Motor neuron (in vitro differentiated cells): ENCODE measurements around the gene PDE4B. TPM values are rescaled to one million over a fixed set of nuclear protein-coding genes. Genes with fewer than 3 reads are reported as not detected.

Experiments
- ATAC-seq, 8 experiments: fragments of 200-7000 bp; cut with Tn5 transposase; replicated peaks in 6 of 8; 2 replicates each; pipeline ENCODE4 v1.8.0; 2021; ENCODE audit warnings: mild to moderate bottlenecking in 8 of 8, moderate library complexity in 8 of 8
- H3K27ac ChIP-seq, 2 donors: fragments of 250-450 bp; sonication (Bioruptor Pico); 2 replicates each; pipeline ENCODE4 v1.9.0; 2021; ENCODE audit warnings: antibody characterized with exemption in 2 of 2, mild to moderate bottlenecking in 2 of 2, moderate library complexity in 1 of 2
- H3K4me1 ChIP-seq, 2 donors: fragments of 250-450 bp; sonication (Bioruptor Pico); replicated peaks in 1 of 2; 2 replicates each; pipeline ENCODE4 v1.6.1; 2021; ENCODE audit warnings: antibody characterized with exemption in 2 of 2, mild to moderate bottlenecking in 2 of 2, moderate library complexity in 1 of 2
- H3K4me3 ChIP-seq, 5 donors: fragments of 250-450 bp; sonication (Bioruptor Pico); 2 replicates each; pipeline ENCODE4 v1.9.0; 2021; ENCODE audit warnings: antibody characterized with exemption in 5 of 5, mild to moderate bottlenecking in 5 of 5, moderate library complexity in 4 of 5
- WGBS, 10 experiments: fragments of 450-650 bp; shearing (Covaris generic); methylation state at CpG; one replicate each; pipeline ENCODE4 v1.0.0; 2022; 5-methylcytosine and 5-hydroxymethylcytosine counted together
- in situ Hi-C, 9 experiments: fragments of 400-800 bp; cut with MboI; loops; one replicate each; pipeline ENCODE4 v1.15.0; 2021; ENCODE audit warnings: low sequenced_read_pairs in 9 of 9, low pct_unique_long_range_greater_than_20kb in 2 of 9; ENCODE audit not compliant: unreplicated experiment in 9 of 9
- total RNA-seq, 8 experiments: library from RNA; unstranded; fragments of 300-600 nt; gene quantifications; 2 replicates each; pipeline versions ENCODE4 v1.2.3 to v1.2.4, GENCODE V29; 2022

PDE4B gene
- total RNA-seq, 8 experiments from 2014 or later = 13.9 to 63.1 (median 43.3) TPM

DNA sequence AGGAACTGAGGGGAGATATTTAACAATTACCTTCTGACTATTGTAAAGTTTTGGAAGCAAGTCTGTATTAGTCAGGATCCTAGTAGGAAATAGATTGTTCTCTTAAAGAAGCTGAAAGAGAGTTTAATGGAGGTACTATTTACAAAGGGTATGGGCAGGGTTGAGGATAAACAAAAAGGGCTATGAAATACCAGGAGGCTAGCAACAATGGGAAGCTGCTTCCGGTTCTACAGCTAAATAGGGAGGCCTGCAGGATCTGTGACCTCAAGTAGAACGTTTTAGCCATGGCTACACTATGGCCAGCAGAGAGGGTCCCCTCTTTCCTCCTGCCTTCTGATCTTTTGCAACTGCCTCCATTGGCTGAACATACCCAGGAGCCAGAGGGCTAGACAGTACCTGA is 117.7 kb downstream of the PDE4B start:
- Histone ChIP-seq H3K27ac (no peak overlapping the region), H3K4me1 (peaks cover 16 to 20% of the 10 kb centered on the region in 2 donors), H3K4me3 (no peak overlapping the region)
- in situ Hi-C loops = no loop called here
- WGBS, 10 experiments = 33 to 100% (median 67%) methylated on average over 1 to 2 of the region's 2 CpGs; no CpG with 5 or more reads in 3 of the 10 experiments
- ATAC-seq = peak in 1 of 8 experiments; percentile 47

DNA sequence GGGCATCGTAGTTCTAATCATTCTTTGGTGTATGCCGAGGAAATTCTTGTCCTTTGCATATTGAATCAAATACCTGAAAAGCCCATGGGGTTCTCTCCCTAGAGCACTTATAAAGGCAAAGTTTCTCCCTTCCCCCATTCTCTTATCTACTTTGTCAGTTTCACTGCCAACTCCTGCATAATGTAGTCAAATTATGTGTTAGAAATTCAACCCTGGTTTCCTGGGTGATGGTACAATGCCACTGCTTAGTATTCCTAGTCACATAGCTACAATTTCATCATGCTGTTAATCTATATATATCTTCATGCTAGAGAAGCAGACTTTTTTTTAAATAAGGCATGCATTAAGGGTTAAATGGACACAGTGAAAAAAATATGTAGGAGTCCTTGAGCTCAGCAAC is 119.0 kb downstream of the PDE4B start:
- H3K4me1 ChIP-seq = peaks cover 16 to 20% of the 10 kb centered on the region in 2 donors
- in situ Hi-C loops = no loop called here
- no peak overlapping the region for H3K27ac ChIP-seq
- H3K4me3 ChIP-seq = no peak overlapping the region
- peak; percentile 33 to 95 (median 78) for ATAC-seq
- WGBS, 10 experiments = 0 to 83% (median 28%) methylated on average over 1 to 2 of the region's 2 CpGs; no CpG with 5 or more reads in 1 of the 10 experiments

DNA sequence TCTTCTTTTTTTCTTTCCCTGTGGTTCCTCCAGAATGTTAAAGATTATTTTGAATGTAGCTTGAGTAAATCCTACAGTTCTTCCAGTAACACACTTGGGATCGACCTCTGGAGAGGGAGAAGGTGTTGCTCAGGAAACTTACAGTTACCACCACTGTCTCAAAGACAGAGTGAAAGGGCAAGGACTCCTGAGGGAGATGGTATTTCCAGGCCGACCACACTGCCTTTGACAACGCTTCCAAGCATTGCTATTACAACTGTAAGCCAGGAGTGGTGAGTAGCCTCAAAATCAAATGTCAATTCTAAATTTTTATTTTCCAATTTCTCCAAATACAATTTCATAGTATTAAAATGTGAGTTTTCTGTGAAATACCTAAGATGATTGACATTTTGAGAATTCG is 125.9 kb downstream of the PDE4B start:
- WGBS, 10 experiments = 17 to 100% (median 80%) methylated on average over 1 to 4 of the region's 4 CpGs
- in situ Hi-C loops = no loop called here
- ATAC-seq = no peak
- Histone ChIP-seq H3K4me3 (no peak overlapping the region), H3K27ac (no peak overlapping the region), H3K4me1 (no peaks in the 10 kb centered on the region)

DNA sequence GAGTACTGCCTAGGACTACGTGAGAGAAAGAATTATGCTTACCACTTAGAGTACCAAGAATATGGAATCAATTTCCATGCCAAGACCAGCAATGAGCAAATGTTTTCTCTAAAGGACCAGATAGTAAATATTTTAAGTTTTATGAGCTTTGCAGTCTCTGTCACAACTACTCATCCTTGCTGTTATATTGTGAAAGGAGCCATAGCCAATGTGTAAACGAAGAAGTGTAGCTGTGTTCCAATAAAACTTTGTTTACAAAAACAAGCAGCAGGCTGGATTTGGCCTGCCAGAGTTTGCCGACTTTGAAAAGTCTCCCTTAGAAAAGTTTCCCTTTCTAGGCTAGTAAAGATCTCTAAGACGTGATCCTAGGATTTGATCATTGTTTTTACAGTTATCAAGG is 128.8 kb downstream of the PDE4B start:
- Histone ChIP-seq H3K4me1 (no peaks in the 10 kb centered on the region), H3K4me3 (no peak overlapping the region), H3K27ac (no peak overlapping the region)
- 8 to 86% (median 59%) methylated on average over 2 to 4 of the region's 4 CpGs for WGBS, 10 experiments
- ATAC-seq = no peak
- in situ Hi-C loops = no loop called here

DNA sequence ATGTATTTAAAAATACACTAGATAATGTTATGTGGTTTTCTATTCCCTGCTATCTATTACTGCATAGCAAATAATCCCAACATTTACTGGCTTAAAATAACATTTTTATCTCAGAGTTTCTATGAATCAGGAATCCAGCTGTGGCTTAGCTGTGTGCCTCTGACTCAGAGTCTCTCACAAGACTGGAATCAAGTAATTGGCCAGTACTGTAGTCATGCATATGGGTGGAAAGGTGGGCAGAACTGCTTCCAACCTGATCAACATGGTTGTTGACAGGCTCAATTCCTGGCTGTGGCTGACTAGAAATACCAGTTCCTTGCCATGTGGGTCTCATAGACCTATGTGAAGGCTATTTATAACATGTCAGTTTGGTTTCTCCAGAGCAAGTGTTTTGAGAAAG is 131.8 kb downstream of the PDE4B start:
- Histone ChIP-seq H3K4me3 (no peak overlapping the region), H3K27ac (no peak overlapping the region), H3K4me1 (no peaks in the 10 kb centered on the region)
- in situ Hi-C loops = no loop called here
- peak in 2 of 8 experiments; percentile 96 for ATAC-seq

DNA sequence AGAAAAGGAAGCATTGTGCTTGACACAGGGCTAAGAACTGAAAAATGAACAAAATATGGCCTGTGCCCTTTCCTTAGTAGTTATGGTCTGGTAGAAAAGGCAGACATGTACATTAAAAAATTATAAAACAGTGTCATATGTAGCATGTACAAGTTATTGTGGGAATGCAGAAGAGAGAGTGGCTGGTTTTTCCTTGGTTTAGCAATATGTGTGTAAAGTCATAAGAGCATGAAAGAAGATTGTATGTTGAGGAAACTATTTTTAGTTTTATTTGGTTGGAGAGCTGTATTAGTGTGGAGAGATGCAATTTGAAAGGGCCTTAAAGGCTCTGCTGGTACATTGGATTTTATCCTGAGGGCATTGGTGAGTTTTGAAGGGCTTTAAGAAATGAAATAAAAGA is 145.8 kb downstream of the PDE4B start:
- in situ Hi-C loops = loop anchor here in 4 of 9 experiments (25.0 kb wide), 4 partner anchors 226 to 524 kb away; no protein-coding TSS in a partner anchor
- no peak overlapping the region for H3K27ac ChIP-seq
- no peak overlapping the region for H3K4me3 ChIP-seq
- ATAC-seq = no peak
- peaks cover 0 to 7% of the 10 kb centered on the region in 2 donors for H3K4me1 ChIP-seq

DNA sequence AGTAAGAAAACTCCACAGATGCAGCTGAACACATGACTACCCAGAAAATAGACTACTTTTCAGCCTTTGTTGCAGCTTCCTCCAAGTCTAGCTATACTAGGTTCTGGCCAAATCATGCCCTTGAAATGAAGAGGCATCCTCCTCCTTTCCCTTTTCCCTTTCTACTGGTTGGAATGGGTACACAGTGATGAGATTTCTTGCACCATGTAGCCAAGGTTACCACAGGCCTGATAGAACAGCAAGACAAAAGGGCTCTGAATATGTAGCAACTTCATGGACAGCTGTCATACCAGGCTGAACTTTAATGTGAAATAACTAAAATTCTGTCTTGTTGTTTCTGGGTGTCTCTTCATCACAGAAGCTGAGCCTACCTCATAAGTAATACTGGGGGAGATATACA is 146.5 kb downstream of the PDE4B start:
- Histone ChIP-seq H3K4me1 (peaks cover 0 to 7% of the 10 kb centered on the region in 2 donors), H3K27ac (no peak overlapping the region), H3K4me3 (no peak overlapping the region)
- ATAC-seq = peak in 1 of 8 experiments; percentile 59
- in situ Hi-C loops = loop anchor here in 4 of 9 experiments (25.0 kb wide), 4 partner anchors 227 to 523 kb away; no protein-coding TSS in a partner anchor

DNA sequence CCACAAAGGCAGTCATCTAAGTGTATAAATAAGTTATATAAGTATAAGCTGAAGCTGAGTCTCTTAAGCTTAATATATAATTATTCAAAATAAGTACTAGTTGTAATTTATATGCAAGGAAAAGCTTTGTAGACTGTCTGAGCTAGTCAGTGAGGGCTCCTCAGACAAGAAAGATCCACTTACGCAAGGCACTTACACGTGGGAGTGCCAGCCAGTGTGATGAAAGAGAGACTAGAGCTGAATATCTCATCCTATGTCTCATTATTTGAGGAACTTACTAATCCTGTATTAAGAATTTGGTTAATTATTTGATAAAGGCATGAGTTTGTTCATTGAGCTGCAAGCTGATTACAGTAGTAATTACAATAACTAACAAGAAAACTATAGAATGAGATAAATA is 146.9 kb downstream of the PDE4B start:
- ATAC-seq = no peak
- no peak overlapping the region for H3K27ac ChIP-seq
- WGBS, 10 experiments = 17 to 100% (median 63%) methylated on average over 1 to 2 of the region's 2 CpGs; no CpG with 5 or more reads in 2 of the 10 experiments
- in situ Hi-C loops = loop anchor here in 4 of 9 experiments (10.0 to 25.0 kb wide), 5 partner anchors 225 to 523 kb away; no protein-coding TSS in a partner anchor
- H3K4me3 ChIP-seq = no peak overlapping the region
- H3K4me1 ChIP-seq = peaks cover 0 to 7% of the 10 kb centered on the region in 2 donors

DNA sequence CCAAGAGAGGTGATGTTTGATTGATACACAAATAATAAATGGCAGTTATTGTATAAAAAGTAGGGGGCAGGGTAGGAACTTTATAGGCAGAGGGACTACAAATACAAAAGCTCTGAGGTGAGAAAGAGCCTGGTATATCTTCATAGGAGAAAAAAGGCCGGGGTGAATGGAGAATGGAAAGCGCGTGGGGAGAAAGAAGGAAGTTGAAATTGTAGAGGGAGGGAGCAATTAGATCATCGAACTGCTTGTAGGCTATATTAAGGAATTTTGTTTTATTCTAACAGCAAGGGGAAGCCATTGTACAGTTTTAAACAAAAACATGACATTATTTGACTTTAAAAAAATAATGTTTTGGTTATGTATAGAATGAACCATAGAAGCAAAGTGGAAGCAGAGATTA is 147.4 kb downstream of the PDE4B start:
- 20 to 94% (median 82%) methylated on average over 1 to 4 of the region's 4 CpGs for WGBS, 10 experiments
- Histone ChIP-seq H3K4me3 (no peak overlapping the region), H3K27ac (no peak overlapping the region), H3K4me1 (peaks cover 0 to 7% of the 10 kb centered on the region in 2 donors)
- no peak for ATAC-seq
- in situ Hi-C loops = loop anchor here in 4 of 9 experiments (10.0 to 25.0 kb wide), 5 partner anchors 225 to 522 kb away; no protein-coding TSS in a partner anchor

DNA sequence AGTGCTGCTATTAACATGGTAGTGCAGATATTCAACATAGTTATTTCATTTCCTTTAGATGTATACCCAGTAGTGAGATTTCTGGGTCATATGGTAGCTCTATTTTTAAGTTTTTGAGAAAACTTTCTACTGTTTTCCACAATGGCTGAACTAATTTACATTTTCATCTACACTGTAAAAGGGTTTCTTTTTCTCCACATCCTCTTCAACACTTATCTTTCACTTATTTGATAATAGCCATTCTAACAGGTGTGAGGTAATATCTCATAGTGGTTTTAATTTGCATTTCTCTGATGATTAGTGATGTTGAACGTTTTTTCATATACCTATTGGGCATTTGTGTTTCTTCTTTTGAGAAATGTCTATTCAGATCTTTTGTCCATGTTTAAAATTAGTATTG is 149.8 kb downstream of the PDE4B start:
- 0 to 29% (median 7%) methylated on average over 1 of the region's 1 CpG; no CpG with 5 or more reads in 2 of the 10 experiments for WGBS, 10 experiments
- in situ Hi-C loops = loop anchor here in 4 of 9 experiments (10.0 to 25.0 kb wide), 5 partner anchors 228 to 520 kb away; no protein-coding TSS in a partner anchor

DNA sequence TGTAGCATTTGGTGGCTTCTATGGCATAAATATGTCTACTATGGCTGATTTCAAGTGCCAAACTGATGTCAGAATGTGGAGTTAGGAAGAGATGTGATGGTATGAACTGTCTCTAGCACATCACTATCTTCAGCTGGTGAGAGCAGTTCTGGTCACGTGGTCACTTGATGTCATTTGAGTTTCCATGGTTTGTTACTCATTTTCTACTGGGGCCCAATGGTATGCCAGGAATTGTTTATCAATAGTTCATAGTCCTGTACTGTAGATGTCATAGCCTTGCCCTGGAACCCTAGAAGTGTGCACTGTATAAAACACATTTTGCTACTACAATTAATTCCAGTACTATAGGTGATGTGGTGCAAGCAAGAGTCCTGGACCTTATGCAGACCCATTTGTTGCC is 153.7 kb downstream of the PDE4B start:
- 0 to 78% (median 40%) methylated on average over 1 of the region's 1 CpG; no CpG with 5 or more reads in 5 of the 10 experiments for WGBS, 10 experiments
- no peak overlapping the region for H3K4me3 ChIP-seq
- ATAC-seq = no peak
- H3K4me1 ChIP-seq = no peaks in the 10 kb centered on the region
- in situ Hi-C loops = loop anchor here in 4 of 9 experiments (10.0 to 25.0 kb wide), 5 partner anchors 232 to 516 kb away; no protein-coding TSS in a partner anchor
- H3K27ac ChIP-seq = no peak overlapping the region

More for the DNA sequence above, 149.8 kb downstream of the PDE4B start:
- H3K27ac ChIP-seq = no peak overlapping the region
- peaks cover 0 to 3% of the 10 kb centered on the region in 2 donors for H3K4me1 ChIP-seq
- no peak for ATAC-seq
- H3K4me3 ChIP-seq = no peak overlapping the region

DNA sequence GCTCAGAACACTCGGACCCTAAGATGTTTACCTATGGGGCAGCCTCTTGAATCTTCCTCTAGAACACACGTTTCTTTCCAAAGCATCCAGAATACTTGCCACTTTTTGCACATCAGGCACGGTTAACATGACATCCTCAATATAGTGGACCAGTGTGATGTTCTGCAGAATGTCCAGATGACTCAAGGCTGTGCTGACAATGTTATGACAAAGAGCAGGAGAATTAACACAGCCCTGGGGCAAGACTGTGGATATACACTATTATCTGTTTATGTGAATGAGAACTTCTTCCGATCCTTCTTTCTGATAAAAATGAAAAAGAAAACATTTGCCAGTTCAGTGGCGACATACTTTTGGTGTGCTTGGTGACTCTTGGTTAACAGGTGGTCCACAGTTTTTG is 154.3 kb downstream of the PDE4B start:
- H3K27ac ChIP-seq = no peak overlapping the region
- WGBS, 10 experiments = 25 to 100% (median 85%) methylated on average over 1 to 5 of the region's 5 CpGs; no CpG with 5 or more reads in 2 of the 10 experiments
- H3K4me1 ChIP-seq = no peaks in the 10 kb centered on the region
- in situ Hi-C loops = loop anchor here in 4 of 9 experiments (10.0 to 25.0 kb wide), 5 partner anchors 232 to 515 kb away; no protein-coding TSS in a partner anchor
- no peak overlapping the region for H3K4me3 ChIP-seq
- peak in 2 of 8 experiments; percentile 11 to 54 for ATAC-seq

DNA sequence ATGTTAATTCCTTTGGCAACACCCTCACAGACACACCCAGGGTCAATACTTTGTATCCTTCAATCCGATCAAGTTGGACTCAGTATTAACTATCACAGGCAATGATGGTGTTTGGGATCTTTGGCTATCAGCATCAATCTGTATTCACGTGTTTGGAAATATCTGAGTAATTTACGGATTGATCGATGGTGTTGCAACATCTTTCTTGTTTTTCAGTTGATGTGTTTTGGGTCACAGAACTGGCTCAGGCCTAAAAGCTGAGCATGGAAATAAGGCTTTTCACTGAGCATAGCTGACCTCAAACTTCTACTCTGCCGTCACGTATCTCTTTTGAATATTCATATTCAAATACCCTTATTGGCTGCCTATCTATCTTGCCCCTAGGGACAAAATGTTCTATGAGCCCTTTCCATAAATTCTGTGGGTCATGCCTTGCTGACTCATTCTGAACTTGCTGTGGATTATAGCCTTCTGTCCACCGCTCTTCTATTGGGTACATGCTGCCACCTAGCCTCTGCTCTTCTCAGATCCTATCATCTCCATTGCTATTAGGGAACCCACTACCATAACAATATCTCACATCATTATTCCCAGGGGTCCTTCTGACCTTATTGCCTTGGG is 156.0 kb downstream of the PDE4B start:
- Histone ChIP-seq H3K4me1 (no peaks in the 10 kb centered on the region), H3K4me3 (no peak overlapping the region), H3K27ac (no peak overlapping the region)
- peak in 5 of 8 experiments; percentile 25 to 98 (median 85) for ATAC-seq
- WGBS, 10 experiments = 33 to 100% (median 85%) methylated on average over 2 to 7 of the region's 7 CpGs; no CpG with 5 or more reads in 1 of the 10 experiments
- in situ Hi-C loops = loop anchor here in 4 of 9 experiments (10.0 to 25.0 kb wide), 5 partner anchors 234 to 514 kb away; no protein-coding TSS in a partner anchor
